Gastroesophageal sphincter (tissue), 4 donors: ENCODE data around the gene MECR. TPM values are rescaled to one million over a fixed set of nuclear protein-coding genes. Genes with fewer than 3 reads are reported as not detected.

Experiments used
- ATAC-seq: fragments of 150-250 bp; one replicate; pipeline ENCODE4 v1.9.1; 2016; ENCODE audit warnings: mild to moderate bottlenecking, moderate library complexity
- H3K27ac ChIP-seq, 4 donors: fragments of 200-600 bp; sonication (generic) in 3 of 4; 1 replicate in 3 of 4; 2 replicates in 1 of 4; pipeline ENCODE4 v1.5.1; 2016 to 2019
- H3K27me3 ChIP-seq: fragments of 200-600 bp; sonication (generic); one replicate; pipeline ENCODE4 v1.5.1; 2019
- H3K36me3 ChIP-seq, 2 donors: fragments of 200-600 bp; sonication (generic); one replicate each; pipeline ENCODE4 v1.5.1; 2019; ENCODE audit warnings: control low read depth in 1 of 2
- H3K4me1 ChIP-seq, 3 donors: fragments of 200-600 bp; sonication (generic); 1 replicate in 2 of 3; 2 replicates in 1 of 3; pipeline ENCODE4 v1.5.1; 2016 to 2019; ENCODE audit warnings: control low read depth in 2 of 3
- H3K4me3 ChIP-seq, 2 donors: fragments of 200-600 bp; sonication (generic); one replicate each; pipeline ENCODE4 v1.5.1; 2019; ENCODE audit warnings: mild to moderate bottlenecking in 1 of 2, moderate library complexity in 1 of 2
- H3K9me3 ChIP-seq, 3 donors: fragments of 200-600 bp; sonication (generic); one replicate each; pipeline ENCODE4 v1.5.1; 2017 to 2019; ENCODE audit warnings: control low read depth in 2 of 3
- CTCF ChIP-seq, 4 experiments: fragments of 200-600 bp in 2 of 4; fragments of 450-650 bp in 2 of 4; sonication (generic) in 1 of 4; IDR thresholded peaks; one replicate each; pipeline ENCODE4 v1.5.1; 2017 to 2019; ENCODE audit warnings: antibody characterized with exemption in 4 of 4, mild to moderate bottlenecking in 2 of 4, moderate library complexity in 2 of 4
- EP300 ChIP-seq: sonication (generic); formaldehyde crosslinking; IDR thresholded peaks from one replicate; pipeline ENCODE4 v1.6.1; 2017; ENCODE audit warnings: antibody characterized with exemption, mild to moderate bottlenecking
- POLR2A ChIP-seq, 2 donors: fragments of 450-650 bp; IDR thresholded peaks; one replicate each; pipeline ENCODE4 v1.6.1; 2017; ENCODE audit warnings: antibody characterized with exemption in 2 of 2, mild to moderate bottlenecking in 2 of 2, moderate library complexity in 1 of 2
- POLR2AphosphoS5 ChIP-seq: sonication (generic); formaldehyde crosslinking; IDR thresholded peaks from one replicate; pipeline ENCODE4 v1.6.1; 2017; ENCODE audit warnings: antibody characterized with exemption
- WGBS, 2 donors: methylation state at CpG; one replicate each; pipeline ENCODE4 v1.1.5; 2018; ENCODE audit warnings: low coverage in 1 of 2; 5-methylcytosine and 5-hydroxymethylcytosine counted together
- total RNA-seq, 4 donors: library from RNA; depleted of rRNA; stranded (reverse); fragments of >200 nt; gene quantifications; one replicate each; pipeline ENCODE4 v1.1.0, GENCODE V29; 2016

MECR gene
- total RNA-seq = 10 to 100 TPM in 3 of 4 donors, 1 to 10 TPM in 1; 8.2 to 17.1 (median 12.9) TPM

- peak within 1 kb of the TSS; percentile 59 to 82 for H3K4me3 ChIP-seq
- H3K27me3 ChIP-seq = peaks cover 23% of the 10 kb centered on the region
- WGBS, 2 donors = 6 to 7% methylated on average over 11 of the region's 52 CpGs
- peak; percentile 97 for ATAC-seq
- no peaks in the 10 kb centered on the region for H3K36me3 ChIP-seq
- no peaks in the 10 kb centered on the region for H3K9me3 ChIP-seq
- peaks cover 0 to 21% (median 8%) of the 10 kb centered on the region in 3 donors for H3K4me1 ChIP-seq
- H3K27ac ChIP-seq = peak within 1 kb of the TSS; percentile 3 to 82 (median 80)
- TF ChIP-seq EP300 = no peak
- peak in 2 of 4 experiments; percentile 32 to 55 for TF ChIP-seq CTCF (IDR thresholded peaks at IDR 0.05)
- peak; percentile 65 to 66 for TF ChIP-seq POLR2A (IDR thresholded peaks at IDR 0.05)
- peak; percentile 81 for TF ChIP-seq POLR2AphosphoS5
Observed at GRCh38 chr1:29230553-29231378, at the start of gene MECR. Gene MECR, minus strand, starts transcription at chr1:29230934. Its CDS starts 28 bp downstream, at chr1:29230906.

GRCh38 chr1:29279951-29280391 is 49.2 kb upstream of the MECR start:
- Histone ChIP-seq H3K27me3 (peaks cover 10% of the 10 kb centered on the region), H3K36me3 (peaks cover 0 to 42% of the 10 kb centered on the region in 2 donors)

GRCh38 chr1:29279406-29279805 is 48.7 kb upstream of the MECR start:
- WGBS, 2 donors = 100% methylated on average over 4 of the region's 13 CpGs; no CpG with 5 or more reads in 1 of the 2 donors
- no peak for ATAC-seq
- H3K36me3 ChIP-seq = peaks cover 0 to 42% of the 10 kb centered on the region in 2 donors

More at GRCh38 chr1:29279951-29280391, 49.2 kb upstream of the MECR start:
- H3K4me3 ChIP-seq = no peak overlapping the region
- no peaks in the 10 kb centered on the region for H3K9me3 ChIP-seq
- H3K4me1 ChIP-seq = peaks cover 0 to 16% (median 0%) of the 10 kb centered on the region in 3 donors
- H3K27ac ChIP-seq = no peak overlapping the region
- no peak for TF ChIP-seq POLR2AphosphoS5
- no peak for TF ChIP-seq EP300
- no peak for TF ChIP-seq POLR2A (IDR thresholded peaks at IDR 0.05)
- no peak for TF ChIP-seq CTCF (IDR thresholded peaks at IDR 0.05)
- WGBS, 2 donors = no CpG with 5 or more reads among the region's 11 CpGs
- no peak for ATAC-seq

GRCh38 chr1:29278124-29278523 is 47.4 kb upstream of the MECR start:
- Histone ChIP-seq H3K4me1 (peaks cover 0 to 10% (median 0%) of the 10 kb centered on the region in 3 donors), H3K27me3 (peaks cover 10% of the 10 kb centered on the region), H3K9me3 (no peaks in the 10 kb centered on the region), H3K36me3 (peaks cover 0 to 42% of the 10 kb centered on the region in 2 donors), H3K4me3 (no peak overlapping the region), H3K27ac (no peak overlapping the region)
- 51 to 83% methylated on average over 1 to 3 of the region's 3 CpGs for WGBS, 2 donors
- TF ChIP-seq EP300 (no peak), POLR2A (IDR thresholded peaks at IDR 0.05) (no peak), POLR2AphosphoS5 (no peak), CTCF (IDR thresholded peaks at IDR 0.05) (no peak)
- no peak for ATAC-seq

More at GRCh38 chr1:29279406-29279805, 48.7 kb upstream of the MECR start:
- Histone ChIP-seq H3K4me1 (peaks cover 0 to 16% (median 0%) of the 10 kb centered on the region in 3 donors), H3K27me3 (peaks cover 10% of the 10 kb centered on the region), H3K27ac (no peak overlapping the region), H3K9me3 (no peaks in the 10 kb centered on the region), H3K4me3 (no peak overlapping the region)
- TF ChIP-seq POLR2A (IDR thresholded peaks at IDR 0.05) (no peak), POLR2AphosphoS5 (no peak), EP300 (no peak), CTCF (IDR thresholded peaks at IDR 0.05) (no peak)
